Ectodermal cell (in vitro differentiated cells): Measurements from ENCODE around the gene LILRB2.
"Not testable (repeated sequence)": the region's sequence is repeated elsewhere in the genome, so short reads cannot be mapped to it uniquely, and the experiment has no call there.

Experiments used
- H3K27ac ChIP-seq: 2 replicates; pipeline ENCODE4 v1.7.0; 2013; ENCODE audit warnings: mild to moderate bottlenecking, low read depth, low read length; ENCODE audit not compliant: insufficient read depth, poor library complexity, severe bottlenecking
- H3K27me3 ChIP-seq: 2 replicates; pipeline ENCODE4 v1.7.0; 2013; ENCODE audit warnings: mild to moderate bottlenecking, low read length; ENCODE audit not compliant: insufficient read depth, control insufficient read depth, poor library complexity, severe bottlenecking
- H3K36me3 ChIP-seq: one replicate; pipeline ENCODE4 v1.7.0; 2013; ENCODE audit warnings: low read length; ENCODE audit not compliant: control insufficient read depth, insufficient read depth
- H3K4me1 ChIP-seq: one replicate; pipeline ENCODE4 v1.7.0; 2013; ENCODE audit warnings: low read length; ENCODE audit not compliant: control insufficient read depth, insufficient read depth
- H3K4me3 ChIP-seq: 2 replicates; pipeline ENCODE4 v1.7.0; 2013; ENCODE audit warnings: low read depth, low read length, control low read depth; ENCODE audit not compliant: insufficient read depth
- H3K9me3 ChIP-seq: 2 replicates; pipeline ENCODE4 v1.7.0; 2013; ENCODE audit warnings: mild to moderate bottlenecking, low read length, moderate library complexity; ENCODE audit not compliant: control insufficient read depth
- WGBS, 2 experiments: methylation state at CpG; one replicate each; pipeline ENCODE4 v1.1.7; 2013; ENCODE audit warnings: missing lambda C conversion rate in 2 of 2; 5-methylcytosine and 5-hydroxymethylcytosine counted together

LILRB2 gene

GRCh38 chr19:54224619-54225018, 56.3 kb downstream of the LILRB2 start:
- 84 to 89% methylated on average over 10 of the region's 10 CpGs for WGBS, 2 experiments
- not testable (repeated sequence) for H3K27me3 ChIP-seq, H3K27ac ChIP-seq, H3K9me3 ChIP-seq, H3K36me3 ChIP-seq, H3K4me3 ChIP-seq, H3K4me1 ChIP-seq

- not testable (repeated sequence) for H3K9me3 ChIP-seq, H3K4me3 ChIP-seq, H3K36me3 ChIP-seq, H3K4me1 ChIP-seq, H3K27ac ChIP-seq, H3K27me3 ChIP-seq
- 77 to 83% methylated on average over 5 of the region's 5 CpGs for WGBS, 2 experiments
Observed at GRCh38 chr19:54223937-54224281, 57.0 kb downstream of the LILRB2 start.
